Measurements from ENCODE around the gene HOXC5.
"Not testable (repeated sequence)": the region's sequence is repeated elsewhere in the genome, so short reads cannot be mapped to it uniquely, and the experiment has no call there.

HOXC5 gene

GRCh38 chr12:54035568-54036264, 2.9 kb downstream of the HOXC5 start:
- DNase-seq, result no peak

DNA sequence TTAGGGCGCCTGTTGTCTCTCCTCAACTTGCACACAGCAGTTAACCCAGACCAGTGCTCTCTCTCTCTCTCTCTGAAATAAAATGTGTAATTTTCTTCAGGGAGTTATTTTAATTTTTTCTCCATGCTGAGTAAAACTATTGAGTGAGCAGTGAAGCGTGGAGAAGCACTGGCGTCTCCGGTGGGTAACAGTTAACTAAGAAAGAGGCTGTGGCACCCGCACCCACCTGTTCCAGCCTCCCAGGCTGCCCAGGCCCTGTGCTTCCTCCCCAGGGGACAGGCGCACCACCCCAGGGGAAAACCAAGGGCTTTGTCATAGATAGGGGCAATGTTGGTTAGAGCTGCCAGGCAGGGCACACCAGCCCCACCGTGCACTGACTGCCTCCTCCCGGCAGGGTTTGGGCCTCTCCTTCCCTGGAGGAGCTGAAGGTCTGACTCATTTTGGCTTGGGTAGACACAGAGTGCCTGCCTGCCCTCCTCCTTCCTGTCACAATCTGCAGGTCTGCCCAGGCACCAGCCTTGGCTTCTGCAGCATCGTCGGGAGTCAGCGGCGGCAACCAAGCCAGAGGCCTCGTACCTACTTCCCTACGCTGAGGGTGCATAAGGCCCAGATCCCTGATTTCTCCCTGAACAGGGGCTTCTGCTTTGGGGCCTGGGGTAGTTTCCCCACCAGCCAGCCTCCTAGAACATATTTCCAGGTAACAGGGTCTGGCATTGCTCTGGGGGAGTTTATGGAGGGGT, 3.9 kb downstream of the HOXC5 start:
- DNase-seq, result no peak

GRCh38 chr12:54037360-54038283, 4.8 kb downstream of the HOXC5 start:
- no peak for DNase-seq

DNA sequence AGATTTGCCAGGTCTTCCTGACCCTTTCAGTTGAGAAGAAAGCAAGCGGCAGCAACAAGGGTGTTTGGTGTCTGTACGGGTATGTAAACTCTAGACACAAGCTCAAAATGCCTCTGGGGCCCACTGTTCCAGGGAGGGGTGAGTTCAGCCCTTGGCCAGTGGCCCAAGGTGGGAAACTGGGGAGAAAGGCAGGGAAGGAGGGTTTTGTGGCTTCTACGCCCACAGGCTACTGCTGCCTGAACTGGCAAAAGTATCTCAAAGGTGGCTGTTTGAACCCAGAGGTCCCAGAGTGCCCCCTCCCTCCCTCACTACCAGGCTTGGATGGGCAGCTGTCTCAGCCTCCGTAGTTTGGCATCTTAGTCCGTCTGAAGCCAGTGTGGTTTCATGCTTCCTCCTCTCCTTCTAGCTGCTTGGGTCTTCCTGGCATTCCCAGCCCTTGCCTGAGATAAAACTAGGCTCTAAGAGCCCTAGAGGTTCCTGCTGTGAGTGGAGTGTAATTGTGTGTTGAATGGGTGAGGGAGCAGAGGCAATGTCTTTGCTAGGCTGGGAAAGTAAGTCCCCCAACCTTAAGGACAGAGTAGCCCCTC, 5.5 kb downstream of the HOXC5 start:
- DNase-seq, result no peak

GRCh38 chr12:54038871-54039414, 6.1 kb downstream of the HOXC5 start:
- no peak for DNase-seq

DNA sequence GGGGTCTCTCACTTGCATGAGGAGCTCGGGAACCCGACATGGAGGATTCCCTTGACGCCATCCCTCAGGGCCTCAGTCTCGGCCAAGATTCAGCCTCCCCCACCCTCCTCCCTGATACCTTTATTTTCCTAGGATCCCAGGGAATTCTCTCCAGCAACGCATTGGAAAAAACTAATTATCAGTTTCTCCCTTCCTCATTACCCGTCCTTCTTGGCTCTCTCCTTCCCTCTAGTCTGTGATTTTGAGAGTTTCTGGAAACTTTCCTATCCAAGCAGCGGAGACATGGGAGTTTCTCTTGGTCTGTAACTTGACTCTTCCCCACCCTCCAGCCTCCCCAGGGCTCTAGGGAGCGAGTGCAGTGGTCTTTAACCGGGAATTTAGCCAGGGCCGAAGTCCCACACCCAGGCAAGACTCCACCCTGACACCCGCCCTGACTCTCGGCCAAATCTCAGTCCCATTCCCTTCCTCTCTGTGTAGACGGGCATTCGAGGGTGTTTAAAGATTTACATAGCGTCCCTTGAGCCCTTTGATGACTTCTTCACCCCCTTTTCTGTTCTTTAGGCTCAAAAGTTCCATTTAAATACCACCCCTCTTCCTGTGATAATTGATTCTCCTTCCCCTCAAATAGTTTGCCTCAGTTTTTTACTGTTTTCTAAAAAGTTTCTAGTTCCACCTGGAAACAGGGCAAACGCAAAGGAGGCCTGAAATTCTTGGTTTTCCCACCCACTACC, 6.7 kb downstream of the HOXC5 start:
- no peak for DNase-seq

- DNase-seq, result no peak
Observed at GRCh38 chr12:54040148-54040494, 7.3 kb downstream of the HOXC5 start.

- DNase-seq, result no peak
Observed at GRCh38 chr12:54040648-54041047, 7.8 kb downstream of the HOXC5 start.

- DNase-seq, result no peak
Observed at GRCh38 chr12:54041097-54041690, 8.3 kb downstream of the HOXC5 start.

GRCh38 chr12:54042033-54042432, 9.2 kb downstream of the HOXC5 start:
- DNase-seq, result not testable (repeated sequence)

GRCh38 chr12:54042970-54043853, 10.4 kb downstream of the HOXC5 start:
- DNase-seq, result no peak

DNA sequence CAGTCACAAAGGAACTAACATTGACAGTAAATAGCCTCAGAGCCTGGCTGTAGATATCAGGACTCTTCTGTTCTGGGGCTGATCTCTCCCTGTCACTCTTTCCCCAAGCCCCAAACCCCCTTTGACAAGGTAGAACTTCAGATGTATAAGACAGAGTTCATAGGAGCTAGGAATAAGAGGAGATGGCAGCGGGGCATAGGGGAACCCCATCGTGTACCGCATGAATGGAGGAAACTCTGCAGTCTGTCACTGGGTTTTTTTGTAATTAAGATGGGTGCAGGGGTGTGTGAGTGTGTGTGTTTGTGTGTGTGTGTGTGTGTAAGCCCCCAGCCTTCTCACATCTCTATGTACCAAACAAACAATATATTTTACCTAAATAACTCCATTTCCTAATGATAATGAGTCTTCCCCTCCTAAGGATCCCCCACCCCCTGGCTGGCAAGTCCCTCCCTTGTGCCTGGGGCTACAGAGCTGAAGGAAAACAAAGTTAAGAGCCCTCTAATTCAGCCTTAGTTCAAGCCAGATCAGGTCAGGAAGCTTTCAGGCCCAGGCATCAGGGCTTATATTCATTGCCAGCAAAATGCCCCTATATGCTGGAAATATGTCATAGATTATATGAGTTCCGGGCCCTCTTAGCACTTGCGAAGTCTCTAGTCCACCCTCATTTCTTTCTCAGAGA, 11.7 kb downstream of the HOXC5 start:
- DNase-seq, result no peak

DNA sequence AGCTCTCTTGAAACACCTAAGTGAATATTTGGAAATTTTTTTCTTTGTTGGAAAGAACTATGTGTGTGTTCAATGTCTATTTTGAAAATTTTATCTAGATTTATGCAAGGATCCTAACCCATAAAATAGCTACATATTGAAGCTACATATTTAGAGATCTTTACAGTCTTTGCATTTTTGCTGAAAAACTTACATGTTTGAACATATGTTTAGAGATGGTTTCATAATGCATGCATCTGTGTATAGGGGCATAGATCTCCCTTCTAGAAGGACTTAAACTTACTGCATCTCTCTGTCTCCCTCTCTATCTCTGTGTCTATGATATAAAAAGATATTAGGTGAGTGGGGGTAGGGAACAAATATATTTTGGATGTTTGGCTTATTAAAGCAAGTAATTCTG, 12.6 kb downstream of the HOXC5 start:
- no peak for DNase-seq

GRCh38 chr12:54045868-54046521, 13.1 kb downstream of the HOXC5 start:
- no peak for DNase-seq

GRCh38 chr12:54046809-54047159, 13.9 kb downstream of the HOXC5 start:
- DNase-seq, result no peak

GRCh38 chr12:54047160-54047963, 14.5 kb downstream of the HOXC5 start:
- no peak for DNase-seq

GRCh38 chr12:54047964-54048303, 15.1 kb downstream of the HOXC5 start:
- no peak for DNase-seq

DNA sequence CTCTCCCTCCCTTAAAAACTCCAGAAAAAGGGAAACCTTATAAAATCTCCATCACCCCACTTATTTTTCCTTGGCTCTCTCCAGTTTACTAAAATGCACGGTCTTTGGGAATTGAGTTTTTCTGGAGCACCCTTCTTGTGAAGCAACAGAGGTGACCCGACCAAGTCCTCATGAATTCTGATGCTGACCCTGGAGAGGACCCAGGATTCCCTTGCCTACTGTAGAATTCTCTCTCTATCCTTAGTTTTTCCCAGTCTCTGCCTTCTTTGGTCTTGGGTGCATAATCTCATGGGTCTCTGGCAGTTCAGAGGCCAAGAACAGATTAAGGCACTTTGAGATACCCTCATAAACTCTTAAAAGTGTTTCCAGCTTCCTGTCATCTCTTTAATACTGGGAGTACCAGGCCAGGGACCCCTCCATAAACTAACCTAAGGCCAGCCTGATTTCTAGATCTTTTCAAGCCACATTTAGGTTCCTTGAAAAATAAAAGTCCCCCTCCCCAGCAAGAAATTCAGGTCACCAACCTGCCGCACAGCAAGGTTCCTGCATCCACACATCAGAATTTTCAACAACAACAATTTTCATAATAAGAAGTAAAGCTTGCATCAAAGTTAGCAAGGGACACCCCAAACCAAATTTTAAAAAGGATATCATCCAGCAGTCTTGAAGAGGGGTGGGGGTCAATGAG, 15.7 kb downstream of the HOXC5 start:
- no peak for DNase-seq

Data from NCI-H1694 (cell line).